ENCODE data around the gene PSG3.
"Not testable (repeated sequence)": the region's sequence is repeated elsewhere in the genome, so short reads cannot be mapped to it uniquely, and the experiment has no call there.

DNA sequence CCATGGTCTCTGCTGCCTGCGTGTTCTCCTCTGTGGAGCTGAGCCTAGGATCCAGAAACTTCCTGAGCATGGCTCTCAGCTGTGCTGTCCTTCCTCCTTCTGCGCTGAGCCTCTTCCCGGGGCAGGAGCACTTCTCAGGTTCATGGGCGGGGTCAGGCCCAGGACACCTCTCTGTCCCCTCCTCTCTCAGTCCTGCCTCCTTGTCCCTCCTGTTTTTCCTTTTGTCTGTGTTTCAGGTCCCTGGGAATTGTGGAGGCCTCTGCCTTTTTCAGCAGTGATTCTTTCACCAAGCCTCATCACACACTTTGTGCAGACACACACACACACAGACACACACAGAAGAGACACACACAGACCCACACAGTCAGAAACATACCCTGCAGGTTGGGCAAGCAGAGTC is at the start of gene PSG3:
- TF ChIP-seq, protein P1, sequence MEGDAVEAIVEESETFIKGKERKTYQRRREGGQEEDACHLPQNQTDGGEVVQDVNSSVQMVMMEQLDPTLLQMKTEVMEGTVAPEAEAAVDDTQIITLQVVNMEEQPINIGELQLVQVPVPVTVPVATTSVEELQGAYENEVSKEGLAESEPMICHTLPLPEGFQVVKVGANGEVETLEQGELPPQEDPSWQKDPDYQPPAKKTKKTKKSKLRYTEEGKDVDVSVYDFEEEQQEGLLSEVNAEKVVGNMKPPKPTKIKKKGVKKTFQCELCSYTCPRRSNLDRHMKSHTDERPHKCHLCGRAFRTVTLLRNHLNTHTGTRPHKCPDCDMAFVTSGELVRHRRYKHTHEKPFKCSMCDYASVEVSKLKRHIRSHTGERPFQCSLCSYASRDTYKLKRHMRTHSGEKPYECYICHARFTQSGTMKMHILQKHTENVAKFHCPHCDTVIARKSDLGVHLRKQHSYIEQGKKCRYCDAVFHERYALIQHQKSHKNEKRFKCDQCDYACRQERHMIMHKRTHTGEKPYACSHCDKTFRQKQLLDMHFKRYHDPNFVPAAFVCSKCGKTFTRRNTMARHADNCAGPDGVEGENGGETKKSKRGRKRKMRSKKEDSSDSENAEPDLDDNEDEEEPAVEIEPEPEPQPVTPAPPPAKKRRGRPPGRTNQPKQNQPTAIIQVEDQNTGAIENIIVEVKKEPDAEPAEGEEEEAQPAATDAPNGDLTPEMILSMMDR (conservative IDR thresholded peaks at IDR 0.05), result not testable (repeated sequence)
- not testable (repeated sequence) for TF ChIP-seq EZH2 (IDR thresholded peaks at IDR 0.05; ENCODE audit: low read depth)
